ENCODE data around the gene OPCML. TPM values are rescaled to one million over a fixed set of nuclear protein-coding genes. Genes with fewer than 3 reads are reported as not detected.

Gene OPCML
- total and polyA plus RNA-seq, 2 donors (not counting 1 experiment from before 2014, with no cell fraction given) = 0.99 to 2.8 TPM

DNA sequence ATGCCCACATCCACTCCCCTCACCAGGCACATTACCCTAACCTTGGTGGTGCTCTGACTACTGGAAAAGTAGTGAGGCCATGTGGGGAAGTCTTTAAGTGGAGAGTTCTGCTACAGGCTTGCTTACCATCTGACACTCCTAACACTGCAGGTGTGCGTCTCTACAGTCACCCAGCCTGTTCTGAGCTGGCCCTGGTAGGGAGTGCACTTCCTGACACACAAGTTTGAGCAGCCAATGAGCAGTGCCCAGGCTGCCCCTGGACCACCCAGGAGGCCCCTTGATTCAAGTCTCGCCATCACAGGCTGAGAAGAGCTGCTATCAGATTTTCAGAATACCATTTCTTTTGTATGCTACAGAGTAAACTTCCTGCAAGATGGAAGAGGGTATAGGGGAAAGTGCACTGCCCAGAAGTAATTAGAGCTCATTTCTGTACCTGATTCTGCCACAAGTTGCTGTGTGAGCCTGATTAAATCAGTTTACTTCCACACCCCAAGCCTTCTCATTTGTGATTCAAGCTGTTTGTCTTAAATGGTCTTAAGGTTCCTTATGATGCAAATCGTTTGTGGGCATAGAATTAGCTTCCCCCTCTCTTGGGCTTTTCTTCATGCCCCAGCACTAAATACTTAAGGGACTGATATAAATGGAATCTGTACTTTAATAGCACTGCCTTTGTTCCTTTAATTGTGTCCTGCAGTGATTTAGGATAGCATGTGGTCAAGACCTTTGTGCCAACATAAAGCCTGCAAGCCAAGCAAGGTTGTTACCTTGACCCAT, 22.2 kb downstream of the OPCML start:
- Histone ChIP-seq H3K79me2 (ENCODE audit: control insufficient read depth, insufficient read depth, low read length) (no peaks in the 10 kb centered on the region), H3K36me3 (ENCODE audit: control insufficient read depth, insufficient read depth, low read length) (no peaks in the 10 kb centered on the region), H4K20me1 (ENCODE audit: control insufficient read depth, extremely low read depth, insufficient read depth, low read length) (no peaks in the 10 kb centered on the region), H3K27ac (ENCODE audit: insufficient read depth, low read length) (no peak overlapping the region), H3K9me3 (ENCODE audit: control insufficient read depth, insufficient read depth, low read depth, low read length) (no peaks in the 10 kb centered on the region), H3K4me2 (ENCODE audit: extremely low read depth, insufficient read depth, low read length) (no peak overlapping the region), H3K4me3 (replicated peaks in 1 of 4; ENCODE audit: control extremely low read depth in 1 of 4, insufficient read depth in 1 of 4, low read depth in 3 of 4, low read length in 4 of 4) (no peak overlapping the region), H2AFZ (ENCODE audit: low read length) (no peak overlapping the region), H3K27me3 (ENCODE audit: control insufficient read depth, insufficient read depth, low read length) (no peaks in the 10 kb centered on the region), H3K9ac (ENCODE audit: insufficient read depth, low read length) (no peak overlapping the region), H3K4me1 (ENCODE audit: control insufficient read depth, extremely low read depth, insufficient read depth, low read length) (no peaks in the 10 kb centered on the region)
- TF ChIP-seq CTCF (conservative IDR thresholded peaks at IDR 0.05 in 1 of 2, IDR thresholded peaks at IDR 0.05 in 1 of 2; ENCODE audit: low read depth in 1 of 2, low read length in 2 of 2) = no peak
- TF ChIP-seq EZH2 (IDR thresholded peaks at IDR 0.05; ENCODE audit: low read length, missing control alignments) = no peak
- no peak for DNase-seq (ENCODE audit: low read depth in 2 of 2)

- no peak overlapping the region for H3K9ac ChIP-seq (ENCODE audit: insufficient read depth, low read length)
- H4K20me1 ChIP-seq (ENCODE audit: control insufficient read depth, extremely low read depth, insufficient read depth, low read length) = no peaks in the 10 kb centered on the region
- H3K4me1 ChIP-seq (ENCODE audit: control insufficient read depth, extremely low read depth, insufficient read depth, low read length) = no peaks in the 10 kb centered on the region
- no peaks in the 10 kb centered on the region for H3K36me3 ChIP-seq (ENCODE audit: control insufficient read depth, insufficient read depth, low read length)
- no peak for DNase-seq (ENCODE audit: low read depth in 2 of 2)
- no peak overlapping the region for H3K4me2 ChIP-seq (ENCODE audit: extremely low read depth, insufficient read depth, low read length)
- H3K9me3 ChIP-seq (ENCODE audit: control insufficient read depth, insufficient read depth, low read depth, low read length) = no peaks in the 10 kb centered on the region
- no peak for TF ChIP-seq EZH2 (IDR thresholded peaks at IDR 0.05; ENCODE audit: low read length, missing control alignments)
- TF ChIP-seq CTCF (conservative IDR thresholded peaks at IDR 0.05 in 1 of 2, IDR thresholded peaks at IDR 0.05 in 1 of 2; ENCODE audit: low read depth in 1 of 2, low read length in 2 of 2) = no peak
- H3K79me2 ChIP-seq (ENCODE audit: control insufficient read depth, insufficient read depth, low read length) = no peaks in the 10 kb centered on the region
- H3K4me3 ChIP-seq (replicated peaks in 1 of 4; ENCODE audit: control extremely low read depth in 1 of 4, insufficient read depth in 1 of 4, low read depth in 3 of 4, low read length in 4 of 4) = no peak overlapping the region
- H3K27me3 ChIP-seq (ENCODE audit: control insufficient read depth, insufficient read depth, low read length) = no peaks in the 10 kb centered on the region
- no peak overlapping the region for H3K27ac ChIP-seq (ENCODE audit: insufficient read depth, low read length)
- no peak overlapping the region for H2AFZ ChIP-seq (ENCODE audit: low read length)
Measured at GRCh38 chr11:133508468-133508867, 23.8 kb downstream of the OPCML start.

DNA sequence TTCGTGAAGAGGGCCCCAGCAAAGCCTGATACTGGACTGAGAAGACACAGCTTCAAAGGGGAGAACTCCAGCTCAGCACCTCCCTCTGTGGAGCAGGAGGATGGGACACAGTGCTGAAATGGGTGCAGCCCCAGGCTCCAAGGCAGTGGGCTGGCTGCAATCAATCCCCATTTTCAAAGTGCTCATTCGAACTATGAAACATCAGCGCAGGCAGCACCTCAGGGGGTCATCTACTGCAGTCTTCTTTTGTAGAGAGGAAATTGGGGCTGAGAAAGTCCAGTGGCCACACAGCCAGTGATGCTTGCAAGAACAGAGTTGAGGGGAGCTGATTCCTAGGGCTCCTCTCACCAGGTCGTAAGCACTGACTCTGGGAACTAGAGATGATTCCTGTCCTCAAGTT, 25.1 kb downstream of the OPCML start:
- TF ChIP-seq EZH2 (IDR thresholded peaks at IDR 0.05; ENCODE audit: low read length, missing control alignments) (no peak), CTCF (conservative IDR thresholded peaks at IDR 0.05 in 1 of 2, IDR thresholded peaks at IDR 0.05 in 1 of 2; ENCODE audit: low read depth in 1 of 2, low read length in 2 of 2) (no peak)
- Histone ChIP-seq H3K9me3 (ENCODE audit: control insufficient read depth, insufficient read depth, low read depth, low read length) (no peaks in the 10 kb centered on the region), H3K27me3 (ENCODE audit: control insufficient read depth, insufficient read depth, low read length) (no peaks in the 10 kb centered on the region), H3K36me3 (ENCODE audit: control insufficient read depth, insufficient read depth, low read length) (no peaks in the 10 kb centered on the region), H3K27ac (ENCODE audit: insufficient read depth, low read length) (no peak overlapping the region), H3K4me2 (ENCODE audit: extremely low read depth, insufficient read depth, low read length) (no peak overlapping the region), H3K79me2 (ENCODE audit: control insufficient read depth, insufficient read depth, low read length) (no peaks in the 10 kb centered on the region), H3K9ac (ENCODE audit: insufficient read depth, low read length) (no peak overlapping the region), H3K4me1 (ENCODE audit: control insufficient read depth, extremely low read depth, insufficient read depth, low read length) (no peaks in the 10 kb centered on the region), H2AFZ (ENCODE audit: low read length) (no peak overlapping the region), H4K20me1 (ENCODE audit: control insufficient read depth, extremely low read depth, insufficient read depth, low read length) (no peaks in the 10 kb centered on the region), H3K4me3 (replicated peaks in 1 of 4; ENCODE audit: control extremely low read depth in 1 of 4, insufficient read depth in 1 of 4, low read depth in 3 of 4, low read length in 4 of 4) (no peak overlapping the region)
- DNase-seq (ENCODE audit: low read depth in 2 of 2) = no peak
